ENCODE data around the gene LRATD1. TPM values are rescaled to one million over a fixed set of nuclear protein-coding genes. Genes with fewer than 3 reads are reported as not detected.

The LRATD1 gene
- total and polyA plus RNA-seq, 2 donors (not counting 1 experiment from before 2014, with no cell fraction given) = 0.99 to 1.8 TPM

- Histone ChIP-seq H3K79me2 (ENCODE audit: control insufficient read depth, insufficient read depth, low read length) (no peaks in the 10 kb centered on the region), H3K9me3 (ENCODE audit: control insufficient read depth, insufficient read depth, low read depth, low read length) (no peaks in the 10 kb centered on the region), H4K20me1 (ENCODE audit: control insufficient read depth, extremely low read depth, insufficient read depth, low read length) (no peaks in the 10 kb centered on the region), H3K36me3 (ENCODE audit: control insufficient read depth, insufficient read depth, low read length) (no peaks in the 10 kb centered on the region), H2AFZ (ENCODE audit: low read length) (peak overlapping the region; percentile 90), H3K4me2 (ENCODE audit: extremely low read depth, insufficient read depth, low read length) (peak overlapping the region; percentile 75), H3K27ac (ENCODE audit: insufficient read depth, low read length) (no peak overlapping the region), H3K4me3 (replicated peaks in 1 of 4; ENCODE audit: control extremely low read depth in 1 of 4, insufficient read depth in 1 of 4, low read depth in 3 of 4, low read length in 4 of 4) (peak overlapping the region; percentile 40 to 67 (median 54)), H3K27me3 (ENCODE audit: control insufficient read depth, insufficient read depth, low read length) (peaks cover 20% of the 10 kb centered on the region), H3K9ac (ENCODE audit: insufficient read depth, low read length) (no peak overlapping the region), H3K4me1 (ENCODE audit: control insufficient read depth, extremely low read depth, insufficient read depth, low read length) (peaks cover 7% of the 10 kb centered on the region)
- peak; percentile 70 to 76 for DNase-seq (ENCODE audit: low read depth in 2 of 2)
- TF ChIP-seq, protein P1, sequence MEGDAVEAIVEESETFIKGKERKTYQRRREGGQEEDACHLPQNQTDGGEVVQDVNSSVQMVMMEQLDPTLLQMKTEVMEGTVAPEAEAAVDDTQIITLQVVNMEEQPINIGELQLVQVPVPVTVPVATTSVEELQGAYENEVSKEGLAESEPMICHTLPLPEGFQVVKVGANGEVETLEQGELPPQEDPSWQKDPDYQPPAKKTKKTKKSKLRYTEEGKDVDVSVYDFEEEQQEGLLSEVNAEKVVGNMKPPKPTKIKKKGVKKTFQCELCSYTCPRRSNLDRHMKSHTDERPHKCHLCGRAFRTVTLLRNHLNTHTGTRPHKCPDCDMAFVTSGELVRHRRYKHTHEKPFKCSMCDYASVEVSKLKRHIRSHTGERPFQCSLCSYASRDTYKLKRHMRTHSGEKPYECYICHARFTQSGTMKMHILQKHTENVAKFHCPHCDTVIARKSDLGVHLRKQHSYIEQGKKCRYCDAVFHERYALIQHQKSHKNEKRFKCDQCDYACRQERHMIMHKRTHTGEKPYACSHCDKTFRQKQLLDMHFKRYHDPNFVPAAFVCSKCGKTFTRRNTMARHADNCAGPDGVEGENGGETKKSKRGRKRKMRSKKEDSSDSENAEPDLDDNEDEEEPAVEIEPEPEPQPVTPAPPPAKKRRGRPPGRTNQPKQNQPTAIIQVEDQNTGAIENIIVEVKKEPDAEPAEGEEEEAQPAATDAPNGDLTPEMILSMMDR (conservative IDR thresholded peaks at IDR 0.05 in 1 of 2, IDR thresholded peaks at IDR 0.05 in 1 of 2; ENCODE audit: low read depth in 1 of 2, low read length in 2 of 2) = peak; percentile 52 to 61
- no peak for TF ChIP-seq EZH2 (IDR thresholded peaks at IDR 0.05; ENCODE audit: low read length, missing control alignments)
Measured at GRCh38 chr2:14634489-14635390, 2.2 kb downstream of the LRATD1 start.

DNA sequence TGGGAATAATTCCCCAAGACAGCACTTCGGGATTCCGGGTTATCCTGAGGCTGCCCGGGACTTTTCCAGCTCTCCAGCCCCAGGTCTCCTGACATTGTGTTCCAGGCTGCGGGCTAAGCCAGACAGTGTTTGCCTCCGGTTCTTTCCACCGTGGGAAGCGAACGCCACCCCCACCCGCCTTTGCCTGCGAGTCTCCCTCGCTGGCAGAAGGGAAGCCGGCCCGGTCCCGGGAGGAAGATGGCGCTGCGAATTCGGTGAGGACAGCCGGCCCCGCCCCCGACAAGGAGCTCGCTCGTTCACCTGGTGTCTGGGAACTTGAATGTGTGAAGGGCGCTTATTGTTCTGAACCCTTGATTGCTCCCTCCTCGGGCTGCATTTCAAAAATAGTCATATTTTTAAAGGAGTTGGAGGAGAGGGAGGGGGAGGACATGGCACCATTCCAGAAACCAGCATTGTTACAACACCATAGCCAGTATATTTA lies 2.9 kb downstream of the LRATD1 start:
- Histone ChIP-seq H3K4me2 (ENCODE audit: extremely low read depth, insufficient read depth, low read length) (peak overlapping the region; percentile 75), H3K4me3 (replicated peaks in 1 of 4; ENCODE audit: control extremely low read depth in 1 of 4, insufficient read depth in 1 of 4, low read depth in 3 of 4, low read length in 4 of 4) (peak overlapping the region; percentile 40 to 67 (median 54)), H3K27ac (ENCODE audit: insufficient read depth, low read length) (no peak overlapping the region), H4K20me1 (ENCODE audit: control insufficient read depth, extremely low read depth, insufficient read depth, low read length) (no peaks in the 10 kb centered on the region), H3K79me2 (ENCODE audit: control insufficient read depth, insufficient read depth, low read length) (no peaks in the 10 kb centered on the region), H3K27me3 (ENCODE audit: control insufficient read depth, insufficient read depth, low read length) (peaks cover 20% of the 10 kb centered on the region), H3K36me3 (ENCODE audit: control insufficient read depth, insufficient read depth, low read length) (no peaks in the 10 kb centered on the region), H3K4me1 (ENCODE audit: control insufficient read depth, extremely low read depth, insufficient read depth, low read length) (peaks cover 7% of the 10 kb centered on the region), H3K9ac (ENCODE audit: insufficient read depth, low read length) (no peak overlapping the region), H3K9me3 (ENCODE audit: control insufficient read depth, insufficient read depth, low read depth, low read length) (no peaks in the 10 kb centered on the region), H2AFZ (ENCODE audit: low read length) (peak overlapping the region; percentile 60)
- TF ChIP-seq, protein P1 (conservative IDR thresholded peaks at IDR 0.05 in 1 of 2, IDR thresholded peaks at IDR 0.05 in 1 of 2; ENCODE audit: low read depth in 1 of 2, low read length in 2 of 2) = no peak
- TF ChIP-seq EZH2 (IDR thresholded peaks at IDR 0.05; ENCODE audit: low read length, missing control alignments) = no peak
- peak; percentile 72 for DNase-seq (ENCODE audit: low read depth in 2 of 2)

DNA sequence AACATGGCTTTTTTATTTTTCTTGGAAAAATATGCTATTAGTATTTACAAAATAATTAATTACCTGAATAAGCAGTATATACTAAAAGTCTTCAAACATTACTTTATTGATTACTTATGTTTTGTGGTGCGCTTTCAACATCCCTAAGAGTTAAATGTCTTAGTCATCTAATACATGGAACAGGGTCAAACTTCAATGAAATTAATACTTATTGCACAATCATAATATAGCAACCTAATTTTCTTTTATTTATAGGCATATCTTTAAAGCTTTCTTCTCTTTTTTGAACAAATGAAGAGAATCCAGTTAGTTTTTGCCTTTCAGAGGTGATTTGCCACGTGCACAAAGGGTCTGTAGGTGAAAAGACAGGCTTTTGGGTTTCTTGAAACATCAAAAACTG lies 6.0 kb downstream of the LRATD1 start:
- Histone ChIP-seq H3K9me3 (ENCODE audit: control insufficient read depth, insufficient read depth, low read depth, low read length) (no peaks in the 10 kb centered on the region), H3K4me3 (replicated peaks in 1 of 4; ENCODE audit: control extremely low read depth in 1 of 4, insufficient read depth in 1 of 4, low read depth in 3 of 4, low read length in 4 of 4) (no peak overlapping the region), H3K4me2 (ENCODE audit: extremely low read depth, insufficient read depth, low read length) (no peak overlapping the region), H3K9ac (ENCODE audit: insufficient read depth, low read length) (no peak overlapping the region), H3K79me2 (ENCODE audit: control insufficient read depth, insufficient read depth, low read length) (no peaks in the 10 kb centered on the region), H3K36me3 (ENCODE audit: control insufficient read depth, insufficient read depth, low read length) (no peaks in the 10 kb centered on the region), H3K27ac (ENCODE audit: insufficient read depth, low read length) (no peak overlapping the region), H4K20me1 (ENCODE audit: control insufficient read depth, extremely low read depth, insufficient read depth, low read length) (no peaks in the 10 kb centered on the region), H3K4me1 (ENCODE audit: control insufficient read depth, extremely low read depth, insufficient read depth, low read length) (peaks cover 5% of the 10 kb centered on the region), H2AFZ (ENCODE audit: low read length) (no peak overlapping the region), H3K27me3 (ENCODE audit: control insufficient read depth, insufficient read depth, low read length) (peaks cover 7% of the 10 kb centered on the region)
- TF ChIP-seq, protein P1 (conservative IDR thresholded peaks at IDR 0.05 in 1 of 2, IDR thresholded peaks at IDR 0.05 in 1 of 2; ENCODE audit: low read depth in 1 of 2, low read length in 2 of 2) = no peak
- TF ChIP-seq EZH2 (IDR thresholded peaks at IDR 0.05; ENCODE audit: low read length, missing control alignments) = no peak
- DNase-seq (ENCODE audit: low read depth in 2 of 2) = no peak

All from fibroblast of lung (primary cell).